8988T (cell line): ENCODE data around the gene STXBP6.
"Not testable (repeated sequence)": the region's sequence is repeated elsewhere in the genome, so short reads cannot be mapped to it uniquely, and the experiment has no call there.

Source experiments
- DNase-seq: peaks from one replicate; pipeline ENCODE4 v3.0.0; 2011

STXBP6 gene

DNA sequence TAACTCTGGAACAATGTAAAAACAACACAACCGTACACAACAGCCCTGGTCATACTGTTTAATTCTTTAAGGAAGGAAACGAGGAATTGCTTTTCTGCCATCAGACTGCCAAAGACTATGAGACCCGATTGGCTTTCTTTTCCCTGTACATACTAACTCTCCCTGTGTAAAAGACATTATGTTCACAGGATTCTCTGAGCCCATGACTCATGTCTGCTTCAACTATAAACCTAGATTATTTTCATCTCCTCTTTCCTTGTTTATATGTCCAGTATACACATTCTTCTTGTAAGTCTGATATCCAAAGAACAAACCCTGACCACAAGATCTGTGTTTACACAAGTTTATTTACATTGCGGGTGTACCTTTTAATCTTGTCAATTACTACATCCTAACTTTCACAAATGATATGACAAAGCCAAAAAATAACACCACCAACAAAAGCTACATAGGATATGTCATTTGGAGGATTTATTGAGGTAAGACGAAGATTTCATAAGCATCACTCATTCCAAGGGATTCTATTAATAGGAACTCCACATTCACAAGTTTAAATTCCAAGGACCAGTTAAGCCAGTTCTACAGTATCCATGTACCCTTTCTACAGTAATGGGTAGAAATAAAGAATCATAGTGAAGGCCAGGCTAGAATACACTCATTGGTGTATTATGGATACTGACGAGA lies 67.3 kb downstream of the STXBP6 start:
- no peak for DNase-seq

DNA sequence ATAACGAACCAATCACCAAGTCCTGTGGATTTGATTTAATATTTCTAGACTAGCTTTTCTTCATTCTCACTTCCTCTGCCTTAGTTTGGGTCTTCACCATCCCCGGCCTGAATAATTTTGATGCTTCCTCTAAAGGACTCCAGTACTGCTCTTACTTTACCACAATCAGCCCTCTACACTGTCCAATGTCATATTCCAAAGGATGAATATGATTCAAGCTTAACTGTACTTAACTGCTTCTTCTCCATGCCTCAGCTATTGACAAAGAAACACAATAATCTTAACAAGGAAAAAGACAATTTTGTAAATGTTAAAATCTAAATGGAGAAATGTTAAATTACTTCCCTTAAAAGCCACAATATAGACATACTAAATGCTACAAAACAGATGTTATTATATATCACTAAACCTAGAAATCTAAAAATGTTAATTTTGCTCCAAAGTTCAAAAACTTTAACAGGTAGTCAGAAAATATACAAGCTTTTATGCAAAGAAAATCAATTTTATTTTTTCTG lies 70.2 kb downstream of the STXBP6 start:
- DNase-seq: no peak

DNA sequence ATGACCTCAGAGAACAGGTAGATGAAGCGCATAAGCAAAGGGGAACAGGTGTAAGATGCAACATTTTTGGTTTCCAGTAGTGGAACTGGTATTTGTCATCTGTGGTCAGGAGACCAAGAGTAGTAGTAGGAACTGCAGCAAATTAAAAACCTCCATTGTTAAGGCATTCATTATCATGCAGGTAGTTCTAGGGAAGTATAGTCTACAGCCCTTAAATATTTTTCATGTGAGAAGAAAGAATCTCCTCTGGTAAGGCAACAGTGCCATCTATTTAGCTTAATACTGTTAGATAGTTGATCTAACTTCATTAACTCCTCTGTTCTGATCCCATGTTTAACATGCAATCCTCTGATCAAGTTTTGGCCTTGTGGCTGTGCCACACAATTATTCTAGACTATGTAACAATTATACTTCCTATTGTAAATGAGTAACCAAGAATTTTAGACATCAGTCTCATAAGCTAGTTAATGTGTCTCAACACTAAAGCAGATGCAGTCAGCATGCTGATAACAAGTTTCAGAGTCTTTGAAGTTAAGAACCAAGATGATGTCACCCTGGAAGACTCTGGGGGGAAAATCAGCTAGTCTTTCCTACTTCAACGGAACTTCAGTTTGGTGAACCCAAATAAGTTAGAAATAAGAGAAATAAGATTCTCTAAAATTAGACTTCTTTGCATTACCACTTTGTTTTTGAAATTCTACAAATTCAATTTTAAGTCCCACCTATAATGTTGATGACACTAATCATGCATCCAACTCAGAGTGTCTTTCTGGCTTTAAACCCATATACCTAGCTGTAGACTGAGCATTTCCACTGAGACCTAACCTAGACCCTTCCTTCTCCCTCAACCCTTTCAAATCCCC lies 70.9 kb downstream of the STXBP6 start:
- no peak for DNase-seq

DNA sequence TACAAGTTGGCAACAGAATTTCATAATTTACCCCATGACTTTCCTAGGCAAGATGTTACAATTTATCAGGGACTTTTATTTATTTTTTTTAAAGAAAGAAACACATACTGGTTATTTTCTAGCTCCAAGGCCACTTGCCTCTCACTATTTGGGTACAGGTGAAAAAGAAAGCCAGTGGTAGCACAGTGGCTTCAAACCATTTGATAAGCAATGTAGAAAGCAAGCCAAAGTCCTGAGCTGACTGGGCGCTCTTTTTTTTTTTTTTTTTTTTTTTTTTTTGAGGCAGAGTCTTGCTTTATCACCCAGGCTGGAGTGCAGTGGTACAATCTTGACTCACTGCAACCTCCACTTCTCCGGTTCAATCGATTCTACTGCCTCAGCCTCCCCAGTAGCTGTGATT lies 73.3 kb downstream of the STXBP6 start:
- no peak for DNase-seq

DNA sequence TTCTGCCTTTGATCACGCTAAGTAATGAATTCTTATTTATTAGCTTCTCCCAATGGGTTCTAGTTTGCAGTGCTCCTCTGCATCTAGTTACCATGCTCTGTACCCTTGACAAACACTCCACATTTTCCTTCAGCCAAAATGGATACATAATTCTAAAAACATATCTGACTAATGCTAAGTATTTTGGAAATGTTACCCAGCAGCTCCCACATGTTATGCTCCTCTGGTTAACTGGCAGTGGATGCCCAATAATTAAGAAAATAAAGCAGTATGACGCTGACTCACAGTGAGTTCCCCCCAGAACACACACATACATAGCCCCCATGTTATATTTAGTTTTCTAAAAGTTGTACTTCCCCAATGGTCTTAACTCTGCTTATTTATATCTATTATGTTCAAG lies 74.6 kb downstream of the STXBP6 start:
- no peak for DNase-seq

DNA sequence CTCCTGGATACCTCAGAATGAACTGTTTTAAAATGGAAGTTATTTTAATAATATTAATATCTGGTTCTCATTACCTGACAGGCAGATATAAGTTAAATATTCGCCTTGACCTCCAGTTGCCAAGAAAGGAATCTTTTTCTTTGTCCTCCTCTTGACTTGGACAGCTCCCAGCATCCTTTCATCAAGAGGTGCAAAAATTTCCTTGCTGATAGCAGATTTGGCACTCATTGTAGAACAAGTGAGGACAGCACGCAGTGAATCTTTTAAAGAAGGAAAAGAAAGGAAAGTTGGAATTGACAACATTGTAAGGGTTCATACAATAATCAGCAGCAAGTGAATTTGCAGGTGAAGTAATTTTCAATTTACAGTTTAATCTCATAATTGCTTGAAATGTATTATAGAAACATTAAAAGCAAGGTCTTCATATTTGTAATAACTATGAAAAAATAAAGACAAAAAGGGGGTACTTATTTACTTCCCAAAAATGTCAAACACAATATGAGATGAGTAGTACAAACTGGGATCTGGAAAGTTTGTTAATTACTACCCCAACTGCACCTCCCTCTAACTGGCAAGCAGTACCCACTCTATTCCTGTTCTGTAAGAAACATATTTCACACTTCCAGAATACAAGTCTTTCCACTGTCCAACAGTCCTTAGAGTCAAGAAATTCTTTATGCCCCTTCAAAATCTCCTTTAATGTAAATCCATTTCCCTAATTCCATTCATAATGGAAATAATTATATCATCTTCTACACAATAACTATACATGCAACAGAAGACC lies 75.2 kb downstream of the STXBP6 start:
- no peak for DNase-seq

DNA sequence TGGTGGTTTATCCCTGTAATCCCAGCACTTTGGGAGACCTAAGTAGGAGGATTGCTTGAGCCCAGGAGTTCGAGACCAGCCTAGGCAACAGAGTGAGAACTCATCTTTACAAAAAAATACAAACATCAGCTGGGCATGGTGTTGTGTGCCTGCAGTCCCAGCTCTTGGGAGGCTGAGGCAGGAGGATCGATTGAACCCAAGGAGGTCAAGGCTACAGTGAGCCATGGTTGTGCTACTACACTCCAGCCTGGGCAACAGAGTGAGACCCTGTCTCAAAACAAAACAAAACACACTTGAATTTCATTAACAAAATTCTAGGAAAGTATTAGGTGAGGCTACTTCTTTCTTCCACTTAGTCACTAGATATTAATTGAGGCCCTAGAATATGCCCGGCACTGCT lies 77.1 kb downstream of the STXBP6 start:
- DNase-seq: no peak

DNA sequence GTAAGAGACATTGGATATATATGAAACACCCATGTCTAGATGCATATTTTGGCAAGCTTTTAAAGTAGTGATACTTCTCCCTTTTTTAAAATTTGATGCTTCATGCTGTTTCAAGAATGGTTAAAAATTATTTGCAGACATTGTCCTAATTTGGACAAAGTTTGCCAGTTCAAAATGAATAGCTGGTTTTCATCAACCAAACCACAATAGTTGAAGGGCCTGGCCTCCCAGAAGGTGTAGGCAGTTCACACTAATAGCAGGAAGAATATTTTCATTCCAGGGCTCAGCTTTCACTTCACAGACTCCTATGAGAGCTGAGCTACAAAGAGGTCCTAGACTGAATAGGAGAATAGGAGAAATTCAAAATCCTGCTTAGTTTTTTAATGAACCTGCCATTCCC lies 78.7 kb downstream of the STXBP6 start:
- DNase-seq: no peak

DNA sequence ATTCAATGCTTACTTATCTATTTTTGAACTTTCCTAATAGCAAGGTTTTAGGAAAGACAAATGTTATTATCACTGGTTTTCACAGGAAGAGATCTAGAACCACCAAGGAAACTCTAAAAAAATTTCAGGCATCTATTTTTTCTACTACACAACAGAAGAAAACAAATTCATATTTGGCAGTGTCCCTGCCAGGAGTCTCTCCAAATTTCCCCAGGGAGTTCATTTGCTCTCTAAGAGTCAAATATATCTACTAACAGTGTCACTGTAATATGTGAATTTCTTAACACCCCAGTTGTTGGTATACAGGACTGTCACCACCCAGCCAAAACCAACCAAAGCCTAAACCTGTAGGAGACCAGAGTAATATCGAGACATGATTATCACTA lies 83.4 kb downstream of the STXBP6 start:
- DNase-seq: no peak

DNA sequence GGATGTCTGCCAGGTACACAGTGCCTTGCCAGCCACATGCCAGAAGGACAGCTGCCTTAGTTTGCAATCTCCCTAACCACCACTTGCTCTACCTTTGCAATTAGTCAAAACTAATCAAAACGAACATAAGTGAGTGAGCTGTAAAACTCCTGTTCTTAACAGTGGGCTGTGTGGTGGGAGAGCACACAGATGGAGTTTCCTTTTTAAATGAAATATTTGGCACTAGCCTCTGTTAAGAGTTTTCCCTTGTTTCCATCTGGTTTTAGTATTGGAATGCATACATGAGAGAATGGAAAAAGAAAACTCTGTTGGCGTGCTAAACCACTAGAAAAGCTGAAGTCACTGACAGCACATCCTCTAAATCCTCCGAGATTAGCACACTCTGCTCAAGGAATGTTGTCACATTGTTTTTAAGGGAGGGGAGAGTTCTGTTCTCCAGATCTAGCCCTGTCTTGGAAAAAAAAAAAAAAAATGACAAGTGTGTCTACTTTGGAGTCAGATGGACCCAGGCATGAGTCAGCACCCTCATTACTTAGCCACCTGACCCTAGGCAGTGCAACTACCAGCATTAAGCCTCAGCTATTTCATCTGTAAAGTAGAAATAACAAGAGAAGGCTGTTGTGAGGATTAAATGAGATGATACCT lies 83.9 kb downstream of the STXBP6 start:
- no peak for DNase-seq

DNA sequence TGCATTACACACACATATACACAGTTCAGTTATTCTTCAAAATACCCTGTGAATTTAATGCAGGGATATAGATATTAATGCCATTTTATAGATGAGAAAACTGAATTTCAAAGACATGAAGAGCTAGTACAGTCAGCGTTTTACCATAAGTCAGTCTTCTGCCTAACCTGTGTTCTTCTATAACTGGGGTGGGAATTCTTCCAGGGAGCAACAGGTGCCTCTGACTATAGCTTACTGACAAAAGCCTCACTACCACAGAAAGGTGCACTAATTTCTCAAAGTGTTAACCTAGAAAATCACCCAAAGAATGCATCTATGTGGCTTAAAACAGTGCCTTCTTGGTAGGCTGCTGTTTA lies 84.4 kb downstream of the STXBP6 start:
- DNase-seq: no peak

DNA sequence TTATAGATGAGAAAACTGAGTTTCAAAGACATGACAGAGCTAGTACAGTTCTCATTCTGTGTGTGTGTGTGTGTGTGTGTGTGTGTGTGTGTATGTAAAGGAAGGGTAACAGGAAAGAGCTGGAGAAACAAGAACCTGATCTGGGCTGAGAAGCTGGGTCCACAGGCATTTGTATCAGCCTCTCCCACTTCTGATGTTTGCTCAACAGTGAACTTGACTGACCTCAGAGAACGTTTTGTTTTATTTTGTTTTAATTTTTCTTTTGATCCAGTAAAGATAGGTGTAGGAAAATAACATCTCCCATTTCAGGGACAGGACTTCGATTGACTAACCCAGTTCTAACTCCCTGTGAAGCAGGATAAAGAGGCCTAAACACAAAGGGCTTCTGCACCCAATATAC lies 85.4 kb downstream of the STXBP6 start:
- no peak for DNase-seq

DNA sequence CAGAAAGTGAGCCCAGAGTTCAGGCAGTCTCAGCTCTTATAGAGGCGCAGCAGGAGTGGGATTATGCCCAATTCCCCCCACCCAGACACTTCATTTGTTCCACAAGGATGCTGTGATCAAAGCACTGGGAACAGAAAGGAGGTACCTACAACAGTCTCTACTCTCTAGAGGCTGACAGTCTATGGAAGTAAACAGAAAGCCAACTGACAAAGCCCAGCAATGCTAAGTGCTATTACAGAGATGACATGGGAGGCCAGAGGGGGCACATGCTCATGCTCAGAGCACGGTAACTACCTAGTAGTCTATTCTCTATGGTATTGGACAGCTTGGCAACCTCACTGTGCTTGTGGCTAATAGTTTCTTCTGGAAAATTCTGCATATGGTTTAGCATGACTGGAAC lies 85.9 kb downstream of the STXBP6 start:
- DNase-seq: no peak

DNA sequence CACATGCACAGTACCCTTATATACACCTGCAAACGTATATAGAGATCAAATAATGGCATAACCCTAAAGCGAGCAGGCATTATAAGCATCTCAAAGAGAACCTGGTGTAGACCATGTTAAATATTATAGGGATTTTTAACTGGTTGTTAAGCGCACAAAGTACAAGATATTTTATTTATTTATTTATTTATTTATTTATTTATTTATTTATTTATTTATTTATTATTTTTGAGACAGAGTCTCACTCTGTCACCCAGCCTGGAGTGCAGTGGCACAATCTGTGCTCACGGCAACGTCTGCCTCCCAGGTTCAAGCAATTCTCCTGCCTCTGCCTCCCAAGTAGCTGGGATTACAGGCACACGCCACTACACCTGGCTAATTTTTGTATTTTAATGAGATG lies 87.8 kb downstream of the STXBP6 start:
- not testable (repeated sequence) for DNase-seq

DNA sequence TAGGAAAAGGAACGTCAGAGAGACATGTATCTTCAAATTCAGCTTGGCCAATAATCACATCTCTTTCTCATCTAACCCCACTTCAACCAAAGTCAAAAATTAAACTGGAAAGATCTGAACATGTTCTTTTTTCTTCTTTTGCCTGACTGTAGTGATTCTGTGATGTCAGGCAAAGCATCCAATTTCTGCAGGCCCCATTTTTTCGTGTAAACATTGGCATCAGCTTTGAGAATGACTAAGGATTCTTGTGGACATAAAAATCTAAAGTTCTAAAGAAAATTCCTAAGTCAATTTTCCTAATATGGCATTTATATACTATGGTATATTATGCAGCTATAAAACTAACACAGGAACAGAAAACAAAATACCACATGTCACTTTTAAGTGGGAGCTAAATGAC lies 89.1 kb downstream of the STXBP6 start:
- no peak for DNase-seq

DNA sequence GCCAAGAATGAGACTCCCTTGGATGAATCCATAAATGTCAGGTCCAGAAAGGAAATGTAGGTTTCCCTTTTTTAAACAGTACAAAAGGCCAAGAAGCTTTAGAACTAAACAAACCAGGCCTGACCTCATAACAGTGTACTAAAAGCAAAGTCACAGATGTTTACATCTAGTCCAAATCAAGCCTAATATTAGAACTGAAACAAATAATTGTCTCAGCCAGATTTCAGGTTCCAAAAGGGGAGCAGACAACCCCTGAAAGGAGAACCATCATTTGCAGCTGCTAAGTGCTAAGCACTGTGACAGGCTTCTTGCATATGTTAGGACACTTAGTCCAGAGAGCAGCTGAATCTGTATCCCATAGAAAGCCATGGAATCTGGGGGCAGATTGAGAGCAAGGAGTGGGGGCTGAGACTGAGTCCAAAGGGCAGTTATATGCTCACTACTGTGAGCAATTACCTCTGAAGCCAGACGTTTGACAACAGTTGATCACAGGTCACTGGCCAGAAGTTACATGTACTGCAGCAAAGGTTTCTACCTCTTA lies 90.1 kb downstream of the STXBP6 start:
- DNase-seq: no peak

DNA sequence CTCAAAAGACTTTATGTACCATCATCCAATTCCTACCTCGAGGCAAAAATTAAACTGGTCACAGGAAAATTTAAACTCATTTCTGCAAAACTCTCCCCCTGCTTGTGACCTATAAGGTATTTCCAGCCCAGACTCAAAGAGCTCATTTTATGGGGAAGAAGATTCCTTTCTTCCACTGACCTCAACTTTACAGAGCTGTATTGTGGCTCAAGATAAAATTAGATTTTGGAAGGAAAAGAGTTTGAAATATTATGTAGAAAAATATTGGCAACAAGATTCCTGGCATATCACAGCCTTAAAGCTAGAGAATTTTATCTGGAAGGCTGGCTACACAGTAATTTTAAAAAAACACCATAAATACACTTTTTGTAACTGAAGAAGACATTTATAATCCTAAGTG lies 91.7 kb downstream of the STXBP6 start:
- DNase-seq: no peak

DNA sequence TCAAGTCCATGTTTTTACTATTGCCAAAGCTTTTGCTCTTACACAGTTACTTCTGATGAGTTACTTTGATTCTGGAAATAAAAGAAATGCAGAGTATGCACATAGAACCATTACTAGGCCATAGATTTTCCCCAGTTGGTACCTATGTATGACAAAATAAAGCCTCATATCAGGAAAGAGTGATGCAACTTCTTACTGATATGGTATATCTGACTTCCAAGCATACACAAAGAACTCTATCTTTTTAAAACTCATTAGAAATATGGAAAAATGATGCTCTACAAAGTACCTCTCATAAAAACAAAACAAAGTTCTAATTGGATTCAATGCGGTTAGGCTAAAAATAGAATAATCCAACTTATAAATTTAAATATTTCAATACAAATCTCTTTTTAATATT lies 92.1 kb downstream of the STXBP6 start:
- DNase-seq: no peak

DNA sequence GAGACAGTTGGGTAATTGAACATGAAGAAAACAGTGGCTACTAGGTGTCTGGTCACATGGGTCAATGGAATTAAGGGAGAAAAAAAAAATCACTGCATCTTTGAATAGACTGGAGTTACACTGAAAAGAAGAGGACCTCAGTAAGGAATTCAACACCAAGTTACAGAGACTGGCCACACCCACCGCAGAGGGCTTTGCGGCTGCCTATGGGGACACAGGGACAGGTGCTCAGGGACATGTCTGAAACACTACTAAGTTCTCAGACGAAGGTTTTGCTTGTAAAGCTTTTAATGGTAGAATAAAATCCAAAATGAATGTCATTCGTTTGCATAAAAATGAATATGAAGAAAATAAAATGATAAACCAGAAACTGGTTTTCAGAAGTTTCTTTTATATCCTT lies 93.8 kb downstream of the STXBP6 start:
- DNase-seq: no peak

DNA sequence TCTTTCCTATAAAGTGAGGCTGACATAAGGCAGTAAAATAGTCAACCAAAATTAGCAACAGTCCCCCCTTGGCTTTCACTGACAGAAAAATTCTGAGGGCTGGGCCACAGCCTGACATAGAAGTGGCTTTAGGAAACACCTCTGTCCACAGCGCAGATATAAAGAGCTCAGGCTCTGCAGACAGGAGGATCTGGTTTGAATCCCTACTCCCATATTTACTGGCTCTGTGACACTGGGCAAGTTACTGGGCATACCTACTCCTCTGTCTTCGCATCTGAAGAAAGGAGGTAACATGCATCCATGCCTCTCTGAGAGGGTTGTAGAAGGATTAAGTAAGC lies 95.3 kb downstream of the STXBP6 start:
- no peak for DNase-seq

DNA sequence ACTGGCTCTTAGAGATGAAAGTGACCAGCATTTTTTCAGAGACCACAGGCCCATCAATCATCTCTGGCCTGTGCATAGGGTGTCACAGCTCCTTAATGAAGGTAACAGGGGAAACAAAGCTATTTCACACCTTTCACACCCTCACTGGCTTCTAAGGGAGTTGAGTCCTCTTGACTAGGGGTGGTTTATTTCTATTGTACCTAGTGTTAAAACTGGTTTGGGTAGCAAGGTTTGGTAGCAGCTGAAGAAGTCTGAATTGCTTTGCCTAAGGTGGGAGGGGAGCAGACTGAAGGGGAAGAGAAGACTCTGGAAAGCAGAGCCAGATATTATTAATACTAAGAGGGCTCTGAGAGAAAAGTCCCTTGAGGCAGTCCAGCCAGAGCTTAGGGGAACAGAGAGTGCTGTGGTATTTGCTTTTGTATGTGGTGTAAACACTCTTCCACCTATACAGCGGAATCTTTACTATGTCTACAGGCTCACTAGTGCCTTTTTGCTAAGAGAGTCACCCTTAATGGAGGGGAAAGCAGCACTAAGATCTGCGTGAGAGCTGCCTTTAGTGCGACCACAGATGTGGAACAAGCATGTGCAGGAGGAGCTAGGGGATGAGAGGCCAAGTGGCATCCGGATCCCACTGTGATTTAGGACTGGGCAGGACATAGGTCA lies 95.8 kb downstream of the STXBP6 start:
- DNase-seq: no peak

DNA sequence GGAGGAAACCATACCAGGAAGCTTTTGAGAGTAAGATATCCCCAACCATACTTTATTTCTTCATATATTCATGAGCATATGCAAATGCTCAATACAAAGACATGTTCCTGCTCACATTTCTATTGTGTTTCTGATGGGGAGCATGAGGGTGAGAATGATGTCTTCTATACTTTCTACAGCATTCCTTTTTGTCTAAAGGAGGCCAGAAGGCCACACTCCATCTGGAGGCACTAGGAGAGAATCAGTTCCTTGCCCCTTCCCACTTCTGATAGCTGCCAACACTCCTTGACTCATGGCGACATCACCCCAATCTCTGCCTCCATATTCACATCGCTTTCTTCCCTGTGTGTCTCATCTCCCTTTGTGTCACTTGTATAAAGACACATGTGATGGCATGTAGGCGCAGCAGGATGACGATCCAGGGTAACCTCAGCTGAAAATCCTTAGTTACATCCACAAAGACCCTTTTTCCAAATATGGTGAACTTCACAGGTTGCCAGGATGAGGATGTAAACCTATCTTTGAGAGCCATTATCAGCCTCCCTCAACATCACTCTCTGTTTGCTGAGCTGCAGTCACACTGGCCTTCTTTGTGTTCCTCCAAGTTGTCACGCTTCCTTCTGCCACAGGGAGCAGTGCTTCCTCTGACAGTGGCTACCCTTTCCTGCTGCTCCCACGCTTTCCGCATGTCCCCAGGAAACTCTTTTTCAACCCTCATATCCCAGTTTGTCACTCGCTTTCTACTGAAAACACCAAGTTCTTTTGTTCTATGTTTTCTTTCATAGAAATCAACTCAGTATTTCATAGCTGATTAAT lies 96.9 kb downstream of the STXBP6 start:
- no peak for DNase-seq
